Activated CD4-positive, alpha-beta T cell treated with anti-CD3 and anti-CD28 coated beads, Interleukin-2, amount 10 ng/mL, durations not matched to agents 24 days and 14 days (primary cell): ENCODE data around the gene TRIP13. TPM values are rescaled to one million over a fixed set of nuclear protein-coding genes. Genes with fewer than 3 reads are reported as not detected.

Experiments used
- DNase-seq: peaks from one replicate; pipeline ENCODE4 v3.0.0; 2022
- H3K27ac Mint-ChIP-seq: one replicate; pipeline ENCODE4 v1.8.0; 2022; ENCODE audit warnings: mild to moderate bottlenecking, mixed read lengths
- H3K27me3 Mint-ChIP-seq: one replicate; pipeline ENCODE4 v1.8.0; 2022; ENCODE audit warnings: mixed read lengths
- H3K36me3 Mint-ChIP-seq: one replicate; pipeline ENCODE4 v1.8.0; 2022; ENCODE audit warnings: low read depth, mild to moderate bottlenecking, mixed read lengths
- H3K4me1 Mint-ChIP-seq: one replicate; pipeline ENCODE4 v1.8.0; 2021; ENCODE audit warnings: mixed read lengths
- H3K4me3 Mint-ChIP-seq: one replicate; pipeline ENCODE4 v1.8.0; 2022; ENCODE audit warnings: mild to moderate bottlenecking, moderate library complexity, mixed read lengths
- H3K9me3 Mint-ChIP-seq: one replicate; pipeline ENCODE4 v1.8.0; 2021; ENCODE audit warnings: mixed read lengths
- intact Hi-C: fragments of 100-400 bp; cut with micrococcal nuclease; formaldehyde crosslinking; loops from one replicate; pipeline ENCODE4 v1.15.1; 2023
- total RNA-seq: library from RNA; stranded (reverse); gene quantifications from 2 replicates; pipeline ENCODE4 v1.2.3, GENCODE V29; 2022

The TRIP13 gene
- total RNA-seq, 1 donor from 2014 or later: 47.5 TPM

- Mint-ChIP-seq H3K9me3 (no peaks in the 10 kb centered on the region), H3K27me3 (no peaks in the 10 kb centered on the region), H3K4me1 (no peaks in the 10 kb centered on the region), H3K4me3 (no peak overlapping the region), H3K36me3 (peaks cover 13% of the 10 kb centered on the region), H3K27ac (no peak overlapping the region)
- intact Hi-C loops: no loop called here
- no peak for DNase-seq
Observed at GRCh38 chr5:860506-861150, 32.1 kb upstream of the TRIP13 start.

- no peak overlapping the region for H3K4me3 Mint-ChIP-seq
- intact Hi-C loops: no loop called here
- no peaks in the 10 kb centered on the region for H3K9me3 Mint-ChIP-seq
- DNase-seq: no peak
- H3K36me3 Mint-ChIP-seq: peaks cover 19% of the 10 kb centered on the region
- H3K27me3 Mint-ChIP-seq: no peaks in the 10 kb centered on the region
- no peak overlapping the region for H3K27ac Mint-ChIP-seq
- H3K4me1 Mint-ChIP-seq: no peaks in the 10 kb centered on the region
Observed at GRCh38 chr5:861442-862366, 31.0 kb upstream of the TRIP13 start.

- Mint-ChIP-seq H3K9me3 (no peaks in the 10 kb centered on the region), H3K4me1 (no peaks in the 10 kb centered on the region), H3K27me3 (no peaks in the 10 kb centered on the region), H3K36me3 (peaks cover 21% of the 10 kb centered on the region), H3K27ac (no peak overlapping the region), H3K4me3 (no peak overlapping the region)
- intact Hi-C loops: no loop called here
- no peak for DNase-seq
Observed at GRCh38 chr5:862367-863243, 30.1 kb upstream of the TRIP13 start.

- no peak for DNase-seq
- Mint-ChIP-seq H3K27ac (no peak overlapping the region), H3K27me3 (no peaks in the 10 kb centered on the region), H3K36me3 (peaks cover 27% of the 10 kb centered on the region), H3K4me3 (no peak overlapping the region), H3K4me1 (no peaks in the 10 kb centered on the region), H3K9me3 (no peaks in the 10 kb centered on the region)
- intact Hi-C loops: no loop called here
Observed at GRCh38 chr5:863244-863805, 29.4 kb upstream of the TRIP13 start.

- no peaks in the 10 kb centered on the region for H3K9me3 Mint-ChIP-seq
- no peak for DNase-seq
Observed at GRCh38 chr5:864492-865167, 28.1 kb upstream of the TRIP13 start.

GRCh38 chr5:865168-865521 lies 27.5 kb upstream of the TRIP13 start:
- peaks cover 43% of the 10 kb centered on the region for H3K36me3 Mint-ChIP-seq
- DNase-seq: no peak
- no peaks in the 10 kb centered on the region for H3K27me3 Mint-ChIP-seq
- intact Hi-C loops: no loop called here
- H3K4me3 Mint-ChIP-seq: no peak overlapping the region
- no peaks in the 10 kb centered on the region for H3K9me3 Mint-ChIP-seq
- no peak overlapping the region for H3K27ac Mint-ChIP-seq
- H3K4me1 Mint-ChIP-seq: no peaks in the 10 kb centered on the region

More at GRCh38 chr5:864492-865167, 28.1 kb upstream of the TRIP13 start:
- Mint-ChIP-seq H3K36me3 (peaks cover 38% of the 10 kb centered on the region), H3K27ac (no peak overlapping the region), H3K27me3 (no peaks in the 10 kb centered on the region), H3K4me1 (no peaks in the 10 kb centered on the region), H3K4me3 (no peak overlapping the region)
- intact Hi-C loops: no loop called here

GRCh38 chr5:865771-866170 lies 26.9 kb upstream of the TRIP13 start:
- H3K27ac Mint-ChIP-seq: no peak overlapping the region
- no peaks in the 10 kb centered on the region for H3K27me3 Mint-ChIP-seq
- intact Hi-C loops: no loop called here
- H3K36me3 Mint-ChIP-seq: peaks cover 47% of the 10 kb centered on the region
- no peaks in the 10 kb centered on the region for H3K4me1 Mint-ChIP-seq
- H3K9me3 Mint-ChIP-seq: no peaks in the 10 kb centered on the region
- H3K4me3 Mint-ChIP-seq: no peak overlapping the region
- no peak for DNase-seq

GRCh38 chr5:867300-867870 lies 25.3 kb upstream of the TRIP13 start:
- intact Hi-C loops: no loop called here
- peaks cover 54% of the 10 kb centered on the region for H3K36me3 Mint-ChIP-seq
- no peaks in the 10 kb centered on the region for H3K4me1 Mint-ChIP-seq

GRCh38 chr5:868428-869135 lies 24.1 kb upstream of the TRIP13 start:
- no peaks in the 10 kb centered on the region for H3K4me1 Mint-ChIP-seq
- DNase-seq: no peak
- intact Hi-C loops: no loop called here
- no peaks in the 10 kb centered on the region for H3K9me3 Mint-ChIP-seq
- H3K4me3 Mint-ChIP-seq: no peak overlapping the region
- no peaks in the 10 kb centered on the region for H3K27me3 Mint-ChIP-seq
- peaks cover 58% of the 10 kb centered on the region for H3K36me3 Mint-ChIP-seq
- no peak overlapping the region for H3K27ac Mint-ChIP-seq

More at GRCh38 chr5:867300-867870, 25.3 kb upstream of the TRIP13 start:
- no peak for DNase-seq
- Mint-ChIP-seq H3K27me3 (no peaks in the 10 kb centered on the region), H3K9me3 (no peaks in the 10 kb centered on the region), H3K4me3 (no peak overlapping the region), H3K27ac (no peak overlapping the region)

GRCh38 chr5:870956-871355 lies 21.7 kb upstream of the TRIP13 start:
- DNase-seq: no peak
- Mint-ChIP-seq H3K27ac (no peak overlapping the region), H3K4me3 (no peak overlapping the region), H3K27me3 (no peaks in the 10 kb centered on the region), H3K9me3 (no peaks in the 10 kb centered on the region), H3K36me3 (peaks cover 66% of the 10 kb centered on the region), H3K4me1 (no peaks in the 10 kb centered on the region)
- intact Hi-C loops: no loop called here

- no peak for DNase-seq
- Mint-ChIP-seq H3K4me1 (no peaks in the 10 kb centered on the region), H3K36me3 (peaks cover 64% of the 10 kb centered on the region), H3K4me3 (no peak overlapping the region), H3K9me3 (no peaks in the 10 kb centered on the region), H3K27me3 (no peaks in the 10 kb centered on the region), H3K27ac (no peak overlapping the region)
- intact Hi-C loops: no loop called here
Observed at GRCh38 chr5:871596-872298, 20.9 kb upstream of the TRIP13 start.

GRCh38 chr5:872301-872700 lies 20.4 kb upstream of the TRIP13 start:
- H3K36me3 Mint-ChIP-seq: peaks cover 70% of the 10 kb centered on the region
- DNase-seq: no peak
- H3K27me3 Mint-ChIP-seq: no peaks in the 10 kb centered on the region

More at GRCh38 chr5:872301-872700, 20.4 kb upstream of the TRIP13 start:
- Mint-ChIP-seq H3K27ac (no peak overlapping the region), H3K4me1 (no peaks in the 10 kb centered on the region), H3K4me3 (no peak overlapping the region), H3K9me3 (no peaks in the 10 kb centered on the region)
- intact Hi-C loops: no loop called here
